22Rv1 (cell line): ENCODE measurements around the gene NPY.

Source experiments
- ZFX ChIP-seq: fragments of 450-650 bp; IDR thresholded peaks from 2 replicates; pipeline ENCODE4 v1.6.1; 2017; ENCODE audit warnings: antibody characterized with exemption, borderline replicate concordance
- TF ChIP-seq, protein P1 (sequence below): fragments of 450-650 bp; IDR thresholded peaks from 2 replicates; pipeline ENCODE4 v1.5.1; 2017; ENCODE audit warnings: mild to moderate bottlenecking

GRCh38 chr7:24279512-24279911 lies 4.5 kb upstream of the NPY start:
- TF ChIP-seq, protein P1, sequence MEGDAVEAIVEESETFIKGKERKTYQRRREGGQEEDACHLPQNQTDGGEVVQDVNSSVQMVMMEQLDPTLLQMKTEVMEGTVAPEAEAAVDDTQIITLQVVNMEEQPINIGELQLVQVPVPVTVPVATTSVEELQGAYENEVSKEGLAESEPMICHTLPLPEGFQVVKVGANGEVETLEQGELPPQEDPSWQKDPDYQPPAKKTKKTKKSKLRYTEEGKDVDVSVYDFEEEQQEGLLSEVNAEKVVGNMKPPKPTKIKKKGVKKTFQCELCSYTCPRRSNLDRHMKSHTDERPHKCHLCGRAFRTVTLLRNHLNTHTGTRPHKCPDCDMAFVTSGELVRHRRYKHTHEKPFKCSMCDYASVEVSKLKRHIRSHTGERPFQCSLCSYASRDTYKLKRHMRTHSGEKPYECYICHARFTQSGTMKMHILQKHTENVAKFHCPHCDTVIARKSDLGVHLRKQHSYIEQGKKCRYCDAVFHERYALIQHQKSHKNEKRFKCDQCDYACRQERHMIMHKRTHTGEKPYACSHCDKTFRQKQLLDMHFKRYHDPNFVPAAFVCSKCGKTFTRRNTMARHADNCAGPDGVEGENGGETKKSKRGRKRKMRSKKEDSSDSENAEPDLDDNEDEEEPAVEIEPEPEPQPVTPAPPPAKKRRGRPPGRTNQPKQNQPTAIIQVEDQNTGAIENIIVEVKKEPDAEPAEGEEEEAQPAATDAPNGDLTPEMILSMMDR, result no peak
- no peak for TF ChIP-seq ZFX
